NCI-H1436 treated with DMSO at 0.1 percent for 48 hours (cell line): ENCODE measurements around the gene NR2C2.

ENCODE experiments used
- DNase-seq: peaks from one replicate; lab custom pipeline; 2025; lab: John Stamatoyannopoulos, UW

Gene NR2C2

GRCh38 chr3:14921811-14922705, 25.3 kb upstream of the NR2C2 start:
- no peak for DNase-seq

GRCh38 chr3:14922863-14923262, 24.5 kb upstream of the NR2C2 start:
- no peak for DNase-seq

DNA sequence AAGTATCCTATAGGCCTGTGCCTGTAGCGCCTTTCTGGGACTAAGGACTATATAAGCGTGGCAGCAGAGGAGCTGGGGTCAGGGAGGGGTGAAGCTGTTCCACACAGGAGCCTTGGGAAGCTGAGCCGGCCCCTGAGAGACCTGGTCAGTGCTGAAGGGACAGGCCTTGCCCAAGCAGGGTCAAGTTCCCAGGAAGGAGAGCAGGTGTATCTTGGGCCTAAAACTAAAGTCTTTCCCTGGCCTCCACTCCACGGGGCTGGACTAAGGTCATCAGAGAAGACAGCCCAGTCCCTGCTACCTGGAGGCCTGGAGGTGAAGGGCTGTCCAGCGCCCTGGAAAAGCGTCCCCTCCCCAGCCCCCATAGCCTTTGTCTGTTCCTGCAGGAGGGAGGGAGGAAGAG, 23.9 kb upstream of the NR2C2 start:
- DNase-seq: no peak

GRCh38 chr3:14925729-14926591, 21.4 kb upstream of the NR2C2 start:
- DNase-seq: no peak

DNA sequence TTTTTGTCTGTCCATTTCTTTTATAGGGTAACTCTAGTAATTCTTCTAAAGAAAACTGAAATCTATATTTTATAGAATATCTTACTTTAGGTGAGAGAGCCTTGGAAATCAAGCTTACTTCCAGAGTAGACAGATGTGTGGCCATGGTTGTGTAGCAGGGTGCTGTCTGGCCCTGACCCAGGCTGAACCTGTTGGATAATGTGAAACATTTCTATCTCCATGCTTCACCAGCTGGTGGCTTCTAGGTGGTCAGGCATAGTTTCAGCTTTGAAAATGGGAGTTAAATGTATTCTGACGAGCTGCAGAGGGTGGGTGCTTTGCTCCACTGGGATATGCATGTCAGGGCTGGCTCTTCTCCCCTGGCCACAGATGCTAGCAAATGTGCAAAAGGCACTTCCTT, 20.8 kb upstream of the NR2C2 start:
- DNase-seq: no peak

DNA sequence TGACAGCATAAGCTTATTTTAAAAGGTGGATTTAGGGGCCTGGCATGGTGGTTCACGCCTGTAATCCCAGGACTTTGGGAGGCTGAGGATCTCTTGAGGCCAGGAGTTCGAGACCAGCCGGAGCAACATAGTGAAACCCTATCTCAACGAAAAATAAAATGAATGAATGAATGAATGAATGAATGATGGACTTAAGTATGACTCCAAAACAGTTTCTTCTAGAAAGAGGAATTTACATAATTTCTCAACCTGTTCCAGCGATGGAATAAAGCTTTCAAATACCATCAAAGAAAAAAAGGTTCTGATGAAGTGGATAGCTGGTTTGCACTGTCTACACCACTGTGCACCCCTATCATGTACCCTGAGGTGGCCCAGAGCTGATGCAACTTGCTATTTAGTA, 20.1 kb upstream of the NR2C2 start:
- no peak for DNase-seq

DNA sequence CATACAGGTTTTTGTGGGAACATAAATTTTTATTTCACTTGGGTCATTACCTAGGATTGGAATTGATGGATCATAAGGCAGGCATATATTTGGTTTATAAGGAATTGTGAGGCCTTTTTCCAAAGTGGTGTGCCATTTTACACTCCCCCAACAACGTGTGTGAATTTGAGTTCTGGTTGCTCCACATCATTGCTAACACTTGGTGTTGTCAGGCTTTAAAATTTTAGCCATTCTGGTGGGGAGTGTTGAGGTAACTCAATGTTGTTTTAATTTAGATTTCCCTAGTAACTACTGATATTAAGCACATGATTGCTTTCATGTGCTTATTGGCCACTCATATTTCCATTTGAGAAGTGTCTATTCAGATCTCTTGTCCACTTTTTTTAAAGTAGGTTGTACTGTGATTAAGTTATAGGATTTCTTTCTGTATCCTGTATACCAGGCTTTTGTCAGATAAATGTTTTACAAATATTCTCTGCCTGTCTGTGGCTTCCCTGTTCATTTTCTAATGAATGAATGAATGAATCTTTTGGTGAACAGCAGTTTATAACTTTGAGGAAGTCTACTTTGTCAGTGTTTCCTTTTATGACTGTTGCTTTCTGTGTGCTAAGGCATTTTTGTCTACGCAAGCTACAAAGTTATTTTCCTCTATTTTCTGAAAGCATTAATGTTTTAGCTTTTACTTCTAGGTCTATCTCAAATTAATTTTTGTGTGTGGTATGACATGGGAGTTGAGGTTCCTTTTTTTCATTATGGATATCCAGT, 17.9 kb upstream of the NR2C2 start:
- DNase-seq: no peak

DNA sequence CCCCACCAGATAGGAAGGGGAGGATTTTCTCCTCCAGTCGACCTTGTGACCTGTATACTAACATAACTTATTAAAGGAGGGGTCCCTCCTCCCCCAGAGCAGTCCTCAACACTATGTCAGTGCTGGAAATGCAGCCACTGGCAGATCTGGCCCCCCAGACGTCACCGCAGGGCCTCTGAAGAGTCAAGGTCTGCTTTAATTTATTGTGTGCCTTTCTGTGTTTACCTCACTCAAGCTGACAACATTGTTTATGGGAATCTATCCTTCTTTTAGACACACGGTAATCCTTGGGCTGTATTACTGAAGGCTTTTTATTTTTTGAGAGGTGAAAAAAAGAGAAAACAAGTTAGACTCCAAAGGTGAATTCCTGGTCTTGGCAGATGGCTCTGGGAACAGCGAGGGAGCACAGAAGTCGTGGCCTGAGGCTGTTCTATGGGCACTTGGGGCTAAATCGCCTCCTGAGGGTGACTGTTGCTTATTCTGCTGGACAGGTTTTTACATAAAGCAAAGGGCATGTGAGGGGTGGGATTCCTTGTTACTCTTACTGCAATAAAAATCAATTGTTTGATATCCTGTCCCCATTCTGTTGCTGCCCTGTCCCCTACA, 13.5 kb upstream of the NR2C2 start:
- no peak for DNase-seq

GRCh38 chr3:14935592-14936345, 11.6 kb upstream of the NR2C2 start:
- DNase-seq: no peak

- no peak for DNase-seq
These were observed 8.4 kb upstream of the NR2C2 start for GRCh38 chr3:14938954-14939353.

DNA sequence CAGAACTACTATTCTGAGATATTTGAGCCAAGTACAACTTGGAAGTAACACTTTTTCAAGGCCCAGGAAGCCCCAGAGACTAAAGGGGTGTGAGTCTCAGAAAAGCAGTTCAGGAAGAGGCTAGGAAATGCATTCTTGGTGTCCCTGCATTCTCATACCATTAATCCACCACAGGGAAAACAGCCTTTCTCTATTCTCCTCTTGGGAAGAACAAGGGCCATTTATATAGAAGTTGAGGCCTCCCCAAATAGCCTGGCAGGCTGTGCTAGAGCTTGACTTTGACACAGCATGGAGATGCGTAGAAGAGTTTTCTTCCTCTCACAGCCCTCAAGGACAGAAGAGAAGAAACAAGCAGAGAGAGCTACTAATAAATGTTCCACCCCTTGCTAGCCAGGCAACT, 5.5 kb upstream of the NR2C2 start:
- DNase-seq: no peak

DNA sequence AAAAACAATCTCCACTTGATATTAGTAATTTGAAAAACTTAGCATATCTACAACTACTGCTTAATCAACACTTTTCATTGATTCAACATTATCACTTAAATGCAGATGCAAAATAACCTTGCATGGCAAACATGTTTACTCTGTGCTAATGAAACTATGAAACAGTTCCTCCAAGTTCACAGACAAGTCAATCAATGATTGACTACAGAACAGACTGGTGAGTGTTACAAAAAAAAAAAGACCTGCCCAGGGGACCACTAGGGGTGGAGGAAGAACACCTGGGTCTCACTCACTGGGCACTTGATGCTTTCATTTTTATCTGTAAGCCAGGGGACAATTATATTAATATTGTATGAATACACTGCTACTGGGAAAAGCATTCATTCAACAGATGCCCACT, 4.3 kb upstream of the NR2C2 start:
- DNase-seq: no peak

- DNase-seq: no peak
These were observed 1.1 kb upstream of the NR2C2 start for GRCh38 chr3:14946236-14946635.

GRCh38 chr3:14946739-14947099, 664 bp upstream of the NR2C2 start:
- no peak for DNase-seq

GRCh38 chr3:14947886-14948608, 664 bp downstream of the NR2C2 start:
- DNase-seq: peak; percentile 34

DNA sequence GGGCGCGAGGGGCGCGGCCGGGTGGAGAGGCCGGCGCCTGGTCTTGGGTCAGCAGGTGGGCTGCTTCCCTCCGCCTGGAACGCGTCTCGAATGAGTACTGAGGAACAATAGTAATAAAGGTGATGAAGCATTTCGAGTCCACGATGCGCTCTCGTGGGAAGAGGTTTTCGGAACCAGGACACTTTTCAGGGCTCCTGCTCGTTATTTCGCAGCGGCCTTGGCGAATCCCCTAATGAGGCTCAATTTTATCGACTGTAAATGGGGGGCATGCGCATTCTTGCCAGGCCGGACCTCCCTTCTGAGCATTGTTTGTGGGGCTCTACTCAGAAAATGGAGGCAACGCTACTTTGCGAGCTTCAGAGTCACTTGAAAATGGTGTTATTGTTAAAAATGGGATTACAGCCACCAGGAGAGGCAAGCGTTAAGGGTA, 1.2 kb downstream of the NR2C2 start:
- no peak for DNase-seq

- no peak for DNase-seq
These were observed 1.7 kb downstream of the NR2C2 start for GRCh38 chr3:14949126-14949525.

DNA sequence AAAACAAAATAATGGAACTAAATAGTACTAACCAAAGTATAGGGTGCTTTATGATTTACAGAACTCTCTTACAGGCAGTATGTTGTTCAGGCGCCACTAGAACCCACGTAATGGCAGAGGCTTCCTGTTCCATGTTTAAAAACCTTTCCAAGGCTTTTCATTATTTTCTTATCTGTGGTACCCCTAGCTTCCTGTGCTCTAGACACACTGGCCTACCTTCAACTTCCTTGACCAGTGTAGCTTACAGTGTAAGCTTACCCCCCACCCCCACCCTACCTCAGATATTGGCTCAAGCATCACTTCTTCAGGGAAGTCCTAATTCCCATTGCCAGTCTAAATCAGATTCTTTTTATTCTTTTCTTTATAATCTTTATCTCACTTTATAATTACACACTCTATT, 2.9 kb downstream of the NR2C2 start:
- DNase-seq: no peak

GRCh38 chr3:14957153-14957552, 9.8 kb downstream of the NR2C2 start:
- DNase-seq: no peak

GRCh38 chr3:14957925-14958324, 10.5 kb downstream of the NR2C2 start:
- no peak for DNase-seq
